Measurements from ENCODE around the gene ACTL6A. TPM values are rescaled to one million over a fixed set of nuclear protein-coding genes. Genes with fewer than 3 reads are reported as not detected.
"Not testable (repeated sequence)": the region's sequence is repeated elsewhere in the genome, so short reads cannot be mapped to it uniquely, and the experiment has no call there.

The ACTL6A gene
- total RNA-seq = 10 to 100 TPM; 75.1 to 81.3 TPM

- H3K4me3 Mint-ChIP-seq = peak within 1 kb of the TSS; percentile 96
- peak within 1 kb of the TSS; percentile 88 for H3K27ac Mint-ChIP-seq
- POLR2A ChIA-PET = interaction anchor here (0.7 to 2.7 kb wide), 15 partner anchors 9 to 547 kb away, joined by 3 to 16 read pairs (median 4); partner anchors contain the start of genes MRPL47, NDUFB5, PIK3CA and USP13
- peaks cover 15% of the 10 kb centered on the region for H3K27me3 Mint-ChIP-seq
- no peaks in the 10 kb centered on the region for H3K9me3 Mint-ChIP-seq
- DNase-seq = peak; percentile 99
- CTCF ChIA-PET = interaction anchor here (0.6 to 2.6 kb wide), 13 partner anchors 11 to 547 kb away, joined by 3 to 14 read pairs (median 4); partner anchors contain the start of genes MRPL47, NDUFB5 and PIK3CA
- peaks cover 36% of the 10 kb centered on the region for H3K4me1 Mint-ChIP-seq
- no peaks in the 10 kb centered on the region for H3K36me3 Mint-ChIP-seq (ENCODE audit: low read depth)
Measured at GRCh38 chr3:179562591-179563270, at the start of gene ACTL6A. ACTL6A (plus strand) TSS chr3:179562926; CDS start chr3:179563093, 167 bp downstream.

- Mint-ChIP-seq H3K9me3 (peaks cover 5% of the 10 kb centered on the region), H3K4me1 (no peaks in the 10 kb centered on the region), H3K27me3 (peaks cover 12% of the 10 kb centered on the region), H3K27ac (no peak overlapping the region), H3K4me3 (no peak overlapping the region), H3K36me3 (ENCODE audit: low read depth) (no peaks in the 10 kb centered on the region)
- CTCF ChIA-PET = no interaction called here
- DNase-seq = no peak
- POLR2A ChIA-PET = no interaction called here
Measured at GRCh38 chr3:179513862-179514261, 48.9 kb upstream of the ACTL6A start.

- H3K27ac Mint-ChIP-seq; POLR2A ChIA-PET; DNase-seq; H3K4me1 Mint-ChIP-seq; H3K36me3 Mint-ChIP-seq (ENCODE audit: low read depth); CTCF ChIA-PET; H3K4me3 Mint-ChIP-seq; H3K9me3 Mint-ChIP-seq; H3K27me3 Mint-ChIP-seq: not testable (repeated sequence)
Measured at GRCh38 chr3:179516461-179517251, 46.1 kb upstream of the ACTL6A start.

GRCh38 chr3:179526482-179526881 is 36.2 kb upstream of the ACTL6A start:
- no peak overlapping the region for H3K4me3 Mint-ChIP-seq
- no peak overlapping the region for H3K27ac Mint-ChIP-seq
- H3K27me3 Mint-ChIP-seq = peaks cover 15% of the 10 kb centered on the region
- ChIA-PET POLR2A (no interaction called here), CTCF (no interaction called here)
- DNase-seq = no peak
- no peaks in the 10 kb centered on the region for H3K9me3 Mint-ChIP-seq
- no peaks in the 10 kb centered on the region for H3K4me1 Mint-ChIP-seq
- no peaks in the 10 kb centered on the region for H3K36me3 Mint-ChIP-seq (ENCODE audit: low read depth)

- ChIA-PET CTCF (no interaction called here), POLR2A (no interaction called here)
- no peaks in the 10 kb centered on the region for H3K4me1 Mint-ChIP-seq
- H3K9me3 Mint-ChIP-seq = no peaks in the 10 kb centered on the region
- no peak overlapping the region for H3K27ac Mint-ChIP-seq
- H3K36me3 Mint-ChIP-seq (ENCODE audit: low read depth) = no peaks in the 10 kb centered on the region
- no peak overlapping the region for H3K4me3 Mint-ChIP-seq
- H3K27me3 Mint-ChIP-seq = peaks cover 15% of the 10 kb centered on the region
- DNase-seq = no peak
Measured at GRCh38 chr3:179526989-179527391, 35.7 kb upstream of the ACTL6A start.

- Mint-ChIP-seq H3K27me3 (peaks cover 21% of the 10 kb centered on the region), H3K36me3 (ENCODE audit: low read depth) (no peaks in the 10 kb centered on the region), H3K27ac (no peak overlapping the region), H3K4me1 (no peaks in the 10 kb centered on the region), H3K4me3 (no peak overlapping the region), H3K9me3 (no peaks in the 10 kb centered on the region)
- ChIA-PET POLR2A (no interaction called here), CTCF (no interaction called here)
- no peak for DNase-seq
Measured at GRCh38 chr3:179528772-179529171, 34.0 kb upstream of the ACTL6A start.

GRCh38 chr3:179531576-179531975 is 31.1 kb upstream of the ACTL6A start:
- no peak overlapping the region for H3K4me3 Mint-ChIP-seq
- POLR2A ChIA-PET = no interaction called here
- no peak overlapping the region for H3K27ac Mint-ChIP-seq
- CTCF ChIA-PET = no interaction called here
- H3K27me3 Mint-ChIP-seq = peaks cover 18% of the 10 kb centered on the region
- H3K4me1 Mint-ChIP-seq = no peaks in the 10 kb centered on the region
- H3K36me3 Mint-ChIP-seq (ENCODE audit: low read depth) = no peaks in the 10 kb centered on the region
- no peaks in the 10 kb centered on the region for H3K9me3 Mint-ChIP-seq
- DNase-seq = no peak

- POLR2A ChIA-PET = no interaction called here
Measured at GRCh38 chr3:179533274-179533673, 29.5 kb upstream of the ACTL6A start.

GRCh38 chr3:179536256-179536655 is 26.5 kb upstream of the ACTL6A start:
- Mint-ChIP-seq H3K36me3 (ENCODE audit: low read depth) (no peaks in the 10 kb centered on the region), H3K4me3 (no peak overlapping the region), H3K27ac (no peak overlapping the region), H3K27me3 (peaks cover 12% of the 10 kb centered on the region), H3K4me1 (no peaks in the 10 kb centered on the region), H3K9me3 (no peaks in the 10 kb centered on the region)
- no peak for DNase-seq
- ChIA-PET CTCF (no interaction called here), POLR2A (no interaction called here)

More at GRCh38 chr3:179533274-179533673, 29.5 kb upstream of the ACTL6A start:
- DNase-seq = no peak
- H3K4me1 Mint-ChIP-seq = no peaks in the 10 kb centered on the region
- H3K27me3 Mint-ChIP-seq = peaks cover 16% of the 10 kb centered on the region
- CTCF ChIA-PET = no interaction called here
- H3K9me3 Mint-ChIP-seq = no peaks in the 10 kb centered on the region
- no peak overlapping the region for H3K4me3 Mint-ChIP-seq
- no peaks in the 10 kb centered on the region for H3K36me3 Mint-ChIP-seq (ENCODE audit: low read depth)
- H3K27ac Mint-ChIP-seq = no peak overlapping the region

- ChIA-PET POLR2A (no interaction called here), CTCF (no interaction called here)
- H3K4me1 Mint-ChIP-seq = no peaks in the 10 kb centered on the region
- peaks cover 2% of the 10 kb centered on the region for H3K27me3 Mint-ChIP-seq
- no peaks in the 10 kb centered on the region for H3K36me3 Mint-ChIP-seq (ENCODE audit: low read depth)
- no peak for DNase-seq
- no peaks in the 10 kb centered on the region for H3K9me3 Mint-ChIP-seq
- H3K27ac Mint-ChIP-seq = no peak overlapping the region
- no peak overlapping the region for H3K4me3 Mint-ChIP-seq
Measured at GRCh38 chr3:179541094-179541493, 21.6 kb upstream of the ACTL6A start.

GRCh38 chr3:179541596-179541995 is 21.1 kb upstream of the ACTL6A start:
- DNase-seq = no peak
- no peaks in the 10 kb centered on the region for H3K36me3 Mint-ChIP-seq (ENCODE audit: low read depth)
- ChIA-PET POLR2A (no interaction called here), CTCF (no interaction called here)
- H3K27me3 Mint-ChIP-seq = peaks cover 2% of the 10 kb centered on the region
- no peaks in the 10 kb centered on the region for H3K4me1 Mint-ChIP-seq
- no peaks in the 10 kb centered on the region for H3K9me3 Mint-ChIP-seq
- no peak overlapping the region for H3K4me3 Mint-ChIP-seq
- no peak overlapping the region for H3K27ac Mint-ChIP-seq

GRCh38 chr3:179542375-179542774 is 20.4 kb upstream of the ACTL6A start:
- Mint-ChIP-seq H3K36me3 (ENCODE audit: low read depth) (no peaks in the 10 kb centered on the region), H3K4me1 (no peaks in the 10 kb centered on the region), H3K27ac (no peak overlapping the region), H3K9me3 (no peaks in the 10 kb centered on the region), H3K4me3 (no peak overlapping the region), H3K27me3 (peaks cover 2% of the 10 kb centered on the region)
- DNase-seq = no peak
- ChIA-PET CTCF (no interaction called here), POLR2A (no interaction called here)

GRCh38 chr3:179544981-179545645 is 17.6 kb upstream of the ACTL6A start:
- no peaks in the 10 kb centered on the region for H3K36me3 Mint-ChIP-seq (ENCODE audit: low read depth)
- POLR2A ChIA-PET = no interaction called here
- no peaks in the 10 kb centered on the region for H3K4me1 Mint-ChIP-seq
- H3K27me3 Mint-ChIP-seq = peaks cover 2% of the 10 kb centered on the region
- CTCF ChIA-PET = no interaction called here
- H3K27ac Mint-ChIP-seq = no peak overlapping the region
- H3K9me3 Mint-ChIP-seq = no peaks in the 10 kb centered on the region
- no peak for DNase-seq
- no peak overlapping the region for H3K4me3 Mint-ChIP-seq
